HCT116 (cell line): ENCODE data around the gene GSDMA. TPM values are rescaled to one million over a fixed set of nuclear protein-coding genes. Genes with fewer than 3 reads are reported as not detected.

Source experiments
- ATAC-seq: fragments of 200-7000 bp; cut with Tn5 transposase; 2 replicates; pipeline ENCODE4 v1.9.1; 2020; ENCODE audit warnings: mild to moderate bottlenecking, moderate library complexity
- BruUV-seq: library from RNA; stranded (reverse); fragments of 400-500 nt; replicated peaks from 2 replicates; lab custom pipeline; 2021; lab: Mats Ljungman, UMichigan
- CTCF ChIA-PET: fragments of 300-600 bp; sonication (Branson Sonifier 250); formaldehyde crosslinking; loops from one replicate; lab custom pipeline; 2021; ENCODE audit warnings: antibody characterized with exemption; lab: Charles Lee
- POLR2A ChIA-PET: fragments of 300-600, 350-600 bp; sonication (Branson Sonifier 250); formaldehyde crosslinking; loops from one replicate; lab custom pipeline; 2021; ENCODE audit warnings: antibody characterized with exemption; lab: Charles Lee
- RAD21 ChIA-PET, 2 experiments: fragments of 300-600 bp; sonication (Branson Sonifier 250); formaldehyde crosslinking; loops; one replicate each; lab custom pipeline; 2023; ENCODE audit warnings: low total read pairs in 2 of 2; ENCODE audit not compliant: uncharacterized antibody in 2 of 2, unreplicated experiment in 2 of 2, low non-redundant PET in 1 of 2; lab: Charles Lee
- DNase-seq: peaks from one replicate; pipeline ENCODE4 v3.0.0-alpha.2; 2010; ENCODE audit warnings: low read depth, low spot score
- H2AFZ ChIP-seq: fragments of 200-600 bp; shearing (Covaris generic), sonication (generic); 2 replicates; pipeline ENCODE4 v1.6.1; 2017; ENCODE audit warnings: low read depth, mixed run types, mixed read lengths, antibody characterized with exemption, low read length; ENCODE audit not compliant: poor library complexity, severe bottlenecking
- H3K27ac ChIP-seq: 2 replicates; pipeline ENCODE4 v1.5.1; 2012; ENCODE audit warnings: low read depth, low read length
- H3K27me3 ChIP-seq: fragments of 200-600 bp; sonication (generic); 2 replicates; pipeline ENCODE4 v1.6.1; 2016; ENCODE audit warnings: mixed run types, low read length, mixed read lengths; ENCODE audit not compliant: insufficient read depth
- H3K36me3 ChIP-seq, 2 experiments: fragments of 200-500 bp in 1 of 2; fragments of 200-600 bp in 1 of 2; sonication (Bioruptor generic) in 1 of 2; sonication (generic) in 1 of 2; 2 replicates each; pipeline versions ENCODE4 v1.5.1 to v1.6.1; 2014 to 2016; ENCODE audit warnings: low read length in 2 of 2, inconsistent platforms in 1 of 2, mixed read lengths in 1 of 2, mixed run types in 1 of 2; ENCODE audit not compliant: insufficient read depth in 2 of 2, control insufficient read depth in 1 of 2
- H3K4me1 ChIP-seq, 2 experiments: fragments of 200-600 bp in 1 of 2; sonication (generic) in 1 of 2; 2 replicates each; pipeline versions ENCODE4 v1.5.1 to v1.6.1; 2012 to 2017; ENCODE audit warnings: low read length in 2 of 2, inconsistent platforms in 1 of 2, mild to moderate bottlenecking in 1 of 2, mixed read lengths in 1 of 2, mixed run types in 1 of 2, moderate library complexity in 1 of 2; ENCODE audit not compliant: insufficient read depth in 2 of 2, control insufficient read depth in 1 of 2
- H3K4me2 ChIP-seq: fragments of 200-600 bp; sonication (generic); 2 replicates; pipeline ENCODE4 v1.6.1; 2017; ENCODE audit warnings: mixed run types, low read length, mixed read lengths
- H3K4me3 ChIP-seq, 2 experiments: fragments of 200-600 bp in 1 of 2; sonication (generic) in 1 of 2; replicated peaks in 1 of 2; 2 replicates each; pipeline ENCODE4 v1.5.1; 2011 to 2016; ENCODE audit warnings: low read length in 2 of 2, control low read depth in 1 of 2, low read depth in 1 of 2, mild to moderate bottlenecking in 1 of 2, mixed read lengths in 1 of 2, mixed run types in 1 of 2
- H3K79me2 ChIP-seq: fragments of 200-600 bp; sonication (generic); 2 replicates; pipeline ENCODE4 v1.6.1; 2017; ENCODE audit warnings: mild to moderate bottlenecking, mixed run types, low read length, moderate library complexity, mixed read lengths; ENCODE audit not compliant: insufficient read depth
- H3K9ac ChIP-seq: fragments of 200-600 bp; sonication (generic); 2 replicates; pipeline ENCODE4 v1.6.1; 2016; ENCODE audit warnings: low read length, mixed read lengths
- H3K9me2 ChIP-seq: fragments of 200-600 bp; sonication (generic), shearing (Covaris generic); 2 replicates; pipeline ENCODE4 v1.6.1; 2017; ENCODE audit warnings: mixed run types, mild to moderate bottlenecking, moderate library complexity; ENCODE audit not compliant: insufficient read depth
- H3K9me3 ChIP-seq, 2 experiments: fragments of 200-500 bp in 1 of 2; fragments of 200-600 bp in 1 of 2; sonication (Bioruptor generic) in 1 of 2; sonication (generic) in 1 of 2; 2 replicates each; pipeline ENCODE4 v1.6.1; 2014 to 2017; ENCODE audit warnings: low read length in 2 of 2, mixed read lengths in 2 of 2, inconsistent platforms in 1 of 2, low read depth in 1 of 2, mild to moderate bottlenecking in 1 of 2, mixed run types in 1 of 2, moderate library complexity in 1 of 2; ENCODE audit not compliant: control insufficient read depth in 1 of 2, insufficient read depth in 1 of 2
- H4K20me1 ChIP-seq: fragments of 200-600 bp; sonication (generic), shearing (Covaris generic); 2 replicates; pipeline ENCODE4 v1.6.1; 2017; ENCODE audit warnings: mixed run types, mild to moderate bottlenecking, moderate library complexity; ENCODE audit not compliant: insufficient read depth
- CBX3 ChIP-seq: IDR thresholded peaks from 2 replicates; pipeline ENCODE4 v1.6.1; 2012; ENCODE audit warnings: low read depth
- CEBPB ChIP-seq: IDR thresholded peaks from 2 replicates; pipeline ENCODE4 v1.6.1; 2012; ENCODE audit warnings: low read depth
- ELF1 ChIP-seq: IDR thresholded peaks from 2 replicates; pipeline ENCODE4 v1.6.1; 2012; ENCODE audit warnings: low read depth, borderline replicate concordance
- EZH2 ChIP-seq: fragments of 200-600 bp; sonication (generic); IDR thresholded peaks from 2 replicates; pipeline ENCODE4 v1.6.1; 2017; ENCODE audit warnings: antibody characterized with exemption, mixed run types
- FOSL1 ChIP-seq: IDR thresholded peaks from 2 replicates; pipeline ENCODE4 v1.6.1; 2012; ENCODE audit warnings: low read depth
- JUND ChIP-seq: IDR thresholded peaks from 2 replicates; pipeline ENCODE4 v1.6.1; 2012
- POLR2A ChIP-seq: IDR thresholded peaks from 2 replicates; pipeline ENCODE4 v1.7.0; 2011; ENCODE audit warnings: borderline replicate concordance; ENCODE audit not compliant: insufficient read depth, insufficient read length; ENCODE audit errors: extremely low read depth
- POLR2AphosphoS5 ChIP-seq: IDR thresholded peaks from 2 replicates; pipeline ENCODE4 v1.6.1; 2011; ENCODE audit warnings: mild to moderate bottlenecking, low read depth, low read length, moderate library complexity
- RAD21 ChIP-seq: IDR thresholded peaks from 2 replicates; pipeline ENCODE4 v1.6.1; 2012; ENCODE audit warnings: low read depth, mild to moderate bottlenecking
- SIN3A ChIP-seq: IDR thresholded peaks from 2 replicates; pipeline ENCODE4 v1.6.1; 2012; ENCODE audit warnings: low read depth
- SP1 ChIP-seq: IDR thresholded peaks from 2 replicates; pipeline ENCODE4 v1.6.1; 2012; ENCODE audit warnings: low read depth
- SRF ChIP-seq: IDR thresholded peaks from 2 replicates; pipeline ENCODE4 v1.6.1; 2012; ENCODE audit warnings: low read depth
- YY1 ChIP-seq: IDR thresholded peaks from 2 replicates; pipeline ENCODE4 v1.6.1; 2011; ENCODE audit warnings: low read length, low read depth, moderate library complexity, mild to moderate bottlenecking; ENCODE audit not compliant: insufficient replicate concordance; ENCODE audit errors: extremely low read depth
- ZFX ChIP-seq: fragments of 450-650 bp; IDR thresholded peaks from 2 replicates; pipeline ENCODE4 v1.6.1; 2017
- ZNF274 ChIP-seq: fragments of 200-500 bp; sonication (Bioruptor generic); IDR thresholded peaks from 2 replicates; pipeline ENCODE4 v1.6.1; 2014; ENCODE audit warnings: mild to moderate bottlenecking, low read depth, low read length, inconsistent platforms
- intact Hi-C: fragments of 100-400 bp; cut with micrococcal nuclease; formaldehyde crosslinking; loops from 2 replicates; pipeline ENCODE4 v1.10.0; 2022
- total RNA-seq: library from RNA; stranded (reverse); gene quantifications from one replicate; pipeline ENCODE4 v1.2.1, GENCODE V29; 2021; ENCODE audit not compliant: unreplicated experiment
- TF ChIP-seq, protein P1 (sequence below), 3 experiments: fragments of 200-600 bp in 1 of 3; sonication (generic) in 1 of 3; IDR thresholded peaks in 2 of 3; conservative IDR thresholded peaks in 1 of 3; 2 replicates each; pipeline ENCODE4 v1.5.1; 2012 to 2017; ENCODE audit warnings: low read depth in 2 of 3, low read length in 2 of 3, antibody characterized with exemption in 1 of 3, borderline replicate concordance in 1 of 3, control low read depth in 1 of 3, mild to moderate bottlenecking in 1 of 3, mixed read lengths in 1 of 3, mixed run types in 1 of 3, moderate library complexity in 1 of 3; ENCODE audit not compliant: insufficient read depth in 1 of 3
- TF ChIP-seq, protein P2 (sequence below): IDR thresholded peaks from 2 replicates; pipeline ENCODE4 v1.6.1; 2012
- TF ChIP-seq, protein P3 (sequence below): IDR thresholded peaks from 2 replicates; pipeline ENCODE4 v1.6.1; 2011; ENCODE audit warnings: mild to moderate bottlenecking, low read length, moderate library complexity; ENCODE audit not compliant: insufficient replicate concordance; ENCODE audit errors: extremely low read depth
- TF ChIP-seq, protein P4 (sequence below): IDR thresholded peaks from 2 replicates; pipeline ENCODE4 v1.6.1; 2012; ENCODE audit warnings: low read depth
- TF ChIP-seq, protein P5 (sequence below): IDR thresholded peaks from 2 replicates; pipeline ENCODE4 v1.6.1; 2012

GSDMA gene
- total RNA-seq, 1 experiment from 2014 or later: not detected

DNA sequence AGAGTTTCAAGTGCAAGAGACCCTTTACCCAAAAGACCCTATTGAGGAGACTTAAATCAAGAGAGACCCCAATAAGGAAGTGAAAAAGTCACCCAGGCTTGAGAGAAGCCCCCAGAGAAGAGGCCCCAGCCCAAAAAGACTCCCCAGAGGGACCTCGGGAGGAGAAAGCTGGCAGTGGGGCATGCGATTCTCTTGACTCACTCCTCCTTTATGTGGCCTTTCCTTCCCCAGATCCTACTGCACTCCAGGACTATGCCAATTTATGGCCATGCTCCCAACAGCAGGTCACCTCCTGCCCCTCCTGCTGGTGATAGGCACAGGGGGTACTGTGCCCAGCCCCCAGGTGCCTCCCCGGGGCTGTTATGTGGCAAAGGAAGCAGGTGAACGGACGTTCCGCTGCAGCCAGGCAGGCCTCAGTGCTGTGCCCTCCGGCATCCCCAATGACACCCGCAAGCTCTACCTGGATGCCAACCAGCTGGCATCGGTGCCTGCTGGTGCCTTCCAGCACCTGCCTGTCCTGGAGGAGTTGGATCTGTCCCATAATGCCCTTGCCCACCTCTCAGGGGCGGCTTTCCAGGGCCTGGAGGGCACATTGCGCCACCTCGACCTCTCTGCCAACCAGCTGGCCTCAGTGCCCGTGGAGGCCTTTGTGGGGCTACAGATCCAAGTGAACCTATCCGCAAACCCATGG lies 19.0 kb upstream of the GSDMA start:
- Histone ChIP-seq H4K20me1 (no peaks in the 10 kb centered on the region), H3K4me3 (no peak overlapping the region), H3K27me3 (no peaks in the 10 kb centered on the region), H3K27ac (no peak overlapping the region), H3K9me3 (no peaks in the 10 kb centered on the region), H3K4me1 (peaks cover 5 to 6% of the 10 kb centered on the region in 2 experiments; a peak in 2 of 4 replicates), H3K79me2 (no peaks in the 10 kb centered on the region), H3K4me2 (no peak overlapping the region), H3K36me3 (no peaks in the 10 kb centered on the region), H3K9ac (no peak overlapping the region), H2AFZ (no peak overlapping the region), H3K9me2 (no peaks in the 10 kb centered on the region)
- ATAC-seq (no peak), DNase-seq (no peak)
- intact Hi-C loops: no loop called here
- no TSS peak for BruUV-seq
- no peak for TF ChIP-seq ELF1
- no peak for TF ChIP-seq ZNF274
- TF ChIP-seq ZFX: no peak
- TF ChIP-seq CBX3: no peak
- TF ChIP-seq, protein P1, sequence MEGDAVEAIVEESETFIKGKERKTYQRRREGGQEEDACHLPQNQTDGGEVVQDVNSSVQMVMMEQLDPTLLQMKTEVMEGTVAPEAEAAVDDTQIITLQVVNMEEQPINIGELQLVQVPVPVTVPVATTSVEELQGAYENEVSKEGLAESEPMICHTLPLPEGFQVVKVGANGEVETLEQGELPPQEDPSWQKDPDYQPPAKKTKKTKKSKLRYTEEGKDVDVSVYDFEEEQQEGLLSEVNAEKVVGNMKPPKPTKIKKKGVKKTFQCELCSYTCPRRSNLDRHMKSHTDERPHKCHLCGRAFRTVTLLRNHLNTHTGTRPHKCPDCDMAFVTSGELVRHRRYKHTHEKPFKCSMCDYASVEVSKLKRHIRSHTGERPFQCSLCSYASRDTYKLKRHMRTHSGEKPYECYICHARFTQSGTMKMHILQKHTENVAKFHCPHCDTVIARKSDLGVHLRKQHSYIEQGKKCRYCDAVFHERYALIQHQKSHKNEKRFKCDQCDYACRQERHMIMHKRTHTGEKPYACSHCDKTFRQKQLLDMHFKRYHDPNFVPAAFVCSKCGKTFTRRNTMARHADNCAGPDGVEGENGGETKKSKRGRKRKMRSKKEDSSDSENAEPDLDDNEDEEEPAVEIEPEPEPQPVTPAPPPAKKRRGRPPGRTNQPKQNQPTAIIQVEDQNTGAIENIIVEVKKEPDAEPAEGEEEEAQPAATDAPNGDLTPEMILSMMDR (IDR thresholded peaks at IDR 0.05 in 2 of 3, conservative IDR thresholded peaks at IDR 0.05 in 1 of 3; ENCODE audit: borderline replicate concordance in 1 of 3, insufficient read depth in 1 of 3, low read depth in 2 of 3, low read length in 2 of 3): no peak
- TF ChIP-seq, protein P2, sequence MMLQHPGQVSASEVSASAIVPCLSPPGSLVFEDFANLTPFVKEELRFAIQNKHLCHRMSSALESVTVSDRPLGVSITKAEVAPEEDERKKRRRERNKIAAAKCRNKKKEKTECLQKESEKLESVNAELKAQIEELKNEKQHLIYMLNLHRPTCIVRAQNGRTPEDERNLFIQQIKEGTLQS: no peak
- TF ChIP-seq JUND: no peak
- no peak for TF ChIP-seq EZH2
- TF ChIP-seq, protein P3, sequence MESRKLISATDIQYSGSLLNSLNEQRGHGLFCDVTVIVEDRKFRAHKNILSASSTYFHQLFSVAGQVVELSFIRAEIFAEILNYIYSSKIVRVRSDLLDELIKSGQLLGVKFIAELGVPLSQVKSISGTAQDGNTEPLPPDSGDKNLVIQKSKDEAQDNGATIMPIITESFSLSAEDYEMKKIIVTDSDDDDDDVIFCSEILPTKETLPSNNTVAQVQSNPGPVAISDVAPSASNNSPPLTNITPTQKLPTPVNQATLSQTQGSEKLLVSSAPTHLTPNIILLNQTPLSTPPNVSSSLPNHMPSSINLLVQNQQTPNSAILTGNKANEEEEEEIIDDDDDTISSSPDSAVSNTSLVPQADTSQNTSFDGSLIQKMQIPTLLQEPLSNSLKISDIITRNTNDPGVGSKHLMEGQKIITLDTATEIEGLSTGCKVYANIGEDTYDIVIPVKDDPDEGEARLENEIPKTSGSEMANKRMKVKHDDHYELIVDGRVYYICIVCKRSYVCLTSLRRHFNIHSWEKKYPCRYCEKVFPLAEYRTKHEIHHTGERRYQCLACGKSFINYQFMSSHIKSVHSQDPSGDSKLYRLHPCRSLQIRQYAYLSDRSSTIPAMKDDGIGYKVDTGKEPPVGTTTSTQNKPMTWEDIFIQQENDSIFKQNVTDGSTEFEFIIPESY: no peak
- no peak for TF ChIP-seq SP1
- TF ChIP-seq, protein P4, sequence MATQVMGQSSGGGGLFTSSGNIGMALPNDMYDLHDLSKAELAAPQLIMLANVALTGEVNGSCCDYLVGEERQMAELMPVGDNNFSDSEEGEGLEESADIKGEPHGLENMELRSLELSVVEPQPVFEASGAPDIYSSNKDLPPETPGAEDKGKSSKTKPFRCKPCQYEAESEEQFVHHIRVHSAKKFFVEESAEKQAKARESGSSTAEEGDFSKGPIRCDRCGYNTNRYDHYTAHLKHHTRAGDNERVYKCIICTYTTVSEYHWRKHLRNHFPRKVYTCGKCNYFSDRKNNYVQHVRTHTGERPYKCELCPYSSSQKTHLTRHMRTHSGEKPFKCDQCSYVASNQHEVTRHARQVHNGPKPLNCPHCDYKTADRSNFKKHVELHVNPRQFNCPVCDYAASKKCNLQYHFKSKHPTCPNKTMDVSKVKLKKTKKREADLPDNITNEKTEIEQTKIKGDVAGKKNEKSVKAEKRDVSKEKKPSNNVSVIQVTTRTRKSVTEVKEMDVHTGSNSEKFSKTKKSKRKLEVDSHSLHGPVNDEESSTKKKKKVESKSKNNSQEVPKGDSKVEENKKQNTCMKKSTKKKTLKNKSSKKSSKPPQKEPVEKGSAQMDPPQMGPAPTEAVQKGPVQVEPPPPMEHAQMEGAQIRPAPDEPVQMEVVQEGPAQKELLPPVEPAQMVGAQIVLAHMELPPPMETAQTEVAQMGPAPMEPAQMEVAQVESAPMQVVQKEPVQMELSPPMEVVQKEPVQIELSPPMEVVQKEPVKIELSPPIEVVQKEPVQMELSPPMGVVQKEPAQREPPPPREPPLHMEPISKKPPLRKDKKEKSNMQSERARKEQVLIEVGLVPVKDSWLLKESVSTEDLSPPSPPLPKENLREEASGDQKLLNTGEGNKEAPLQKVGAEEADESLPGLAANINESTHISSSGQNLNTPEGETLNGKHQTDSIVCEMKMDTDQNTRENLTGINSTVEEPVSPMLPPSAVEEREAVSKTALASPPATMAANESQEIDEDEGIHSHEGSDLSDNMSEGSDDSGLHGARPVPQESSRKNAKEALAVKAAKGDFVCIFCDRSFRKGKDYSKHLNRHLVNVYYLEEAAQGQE: no peak
- TF ChIP-seq CEBPB: no peak
- TF ChIP-seq, protein P5, sequence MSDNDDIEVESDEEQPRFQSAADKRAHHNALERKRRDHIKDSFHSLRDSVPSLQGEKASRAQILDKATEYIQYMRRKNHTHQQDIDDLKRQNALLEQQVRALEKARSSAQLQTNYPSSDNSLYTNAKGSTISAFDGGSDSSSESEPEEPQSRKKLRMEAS: no peak
- TF ChIP-seq RAD21: no peak
- TF ChIP-seq SIN3A: no peak
- TF ChIP-seq POLR2A: no peak
- no peak for TF ChIP-seq FOSL1
- TF ChIP-seq SRF: no peak
- no peak for TF ChIP-seq YY1
- TF ChIP-seq POLR2AphosphoS5: no peak
- RAD21 ChIA-PET: no interaction called here
- CTCF ChIA-PET: no interaction called here
- POLR2A ChIA-PET: no interaction called here
